HG02884 (cell line): Measurements from ENCODE around the gene FARP1.

Experiments
- ATAC-seq: cut with Tn5 transposase; IDR thresholded peaks from one replicate; pipeline ENCODE4 v1.9.1; 2021; ENCODE audit warnings: mild to moderate bottlenecking, moderate library complexity; ENCODE audit not compliant: unreplicated experiment

FARP1 gene

DNA sequence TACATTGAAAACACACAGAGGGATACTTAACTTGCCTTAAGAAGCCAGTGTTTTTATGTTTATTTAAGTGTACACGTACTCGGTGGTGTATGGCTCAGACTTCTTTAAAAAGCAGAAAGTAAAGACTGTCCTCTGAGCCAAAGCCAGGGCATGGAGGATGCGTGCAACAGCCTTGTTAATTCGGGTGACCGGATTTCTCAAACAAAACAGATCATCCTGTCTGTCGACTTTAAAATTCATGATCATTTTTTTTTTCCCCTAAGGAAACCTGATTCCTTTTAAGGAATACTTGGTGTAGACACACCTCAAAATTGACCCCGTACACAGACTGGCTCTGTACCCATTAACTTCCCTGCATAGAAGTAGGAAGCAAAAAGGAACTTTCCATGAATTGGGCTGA, 158.8 kb downstream of the FARP1 start:
- ATAC-seq = no peak

DNA sequence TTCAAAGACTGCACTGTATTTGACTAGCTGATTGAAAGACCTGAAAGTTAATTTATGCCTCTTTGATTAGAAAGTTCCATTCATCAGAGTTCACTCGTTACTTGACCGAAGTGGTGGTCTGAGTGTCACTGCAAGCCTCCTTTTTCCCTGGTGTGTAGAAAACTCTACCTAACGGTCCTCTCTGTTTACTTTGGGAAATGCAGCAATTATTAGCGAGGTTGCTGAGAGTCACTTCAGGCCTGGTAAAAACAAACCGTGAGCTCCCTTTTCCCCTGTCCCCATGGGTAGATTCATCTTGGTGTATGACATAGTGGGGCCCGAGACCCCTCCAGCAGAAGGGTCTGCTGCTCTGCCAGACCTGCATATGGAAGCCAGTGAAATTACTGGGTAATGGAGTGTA, 161.0 kb downstream of the FARP1 start:
- no peak for ATAC-seq

DNA sequence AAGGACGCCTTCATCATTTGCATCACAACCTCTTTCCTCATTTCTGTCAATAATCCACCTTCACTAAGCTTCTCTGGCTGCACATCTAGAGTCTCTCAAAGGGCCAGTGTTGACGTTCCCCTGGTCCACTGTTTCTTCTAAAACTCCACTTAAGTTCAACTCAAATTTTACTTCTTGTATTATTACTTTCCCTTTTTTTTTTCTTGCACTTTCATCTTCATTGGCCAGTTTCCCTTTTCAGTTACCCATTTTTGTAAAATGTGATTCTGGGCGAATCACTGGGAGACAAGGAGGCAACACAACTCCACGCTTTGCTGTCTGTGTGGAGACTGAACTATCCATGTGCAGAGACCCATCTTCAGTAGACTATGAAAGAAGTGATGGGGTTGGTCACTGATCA, 162.8 kb downstream of the FARP1 start:
- ATAC-seq = no peak

DNA sequence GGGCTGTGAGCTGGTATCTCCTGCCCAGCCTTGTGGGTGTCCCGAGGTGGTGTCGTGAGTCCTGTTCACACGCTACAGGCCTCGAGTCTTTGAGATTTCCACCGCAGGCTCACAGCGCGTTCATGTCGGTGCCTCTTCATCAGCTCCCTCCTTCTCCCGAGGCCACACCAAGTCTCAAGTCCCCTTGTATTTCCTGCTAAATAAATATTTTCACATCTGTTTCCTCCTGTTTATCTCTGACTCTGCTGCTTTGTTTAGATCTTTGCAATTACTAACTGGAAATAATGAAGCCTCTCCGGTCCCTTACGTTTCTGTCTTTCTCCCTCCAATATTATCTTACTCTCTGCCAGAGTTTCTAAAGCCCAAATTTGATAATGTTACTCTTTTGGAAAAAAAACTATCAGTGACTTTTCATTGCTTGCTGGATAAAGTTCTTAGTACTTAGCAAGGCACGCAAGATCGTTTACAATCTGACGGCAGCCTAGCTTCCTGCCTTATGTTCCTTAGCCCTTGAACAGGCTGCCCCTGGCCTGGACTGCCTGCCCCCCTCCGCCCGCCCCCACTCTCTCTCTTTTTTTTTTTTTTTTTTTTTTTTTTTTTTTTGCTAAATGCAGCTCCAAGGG, 164.7 kb downstream of the FARP1 start:
- ATAC-seq = no peak

DNA sequence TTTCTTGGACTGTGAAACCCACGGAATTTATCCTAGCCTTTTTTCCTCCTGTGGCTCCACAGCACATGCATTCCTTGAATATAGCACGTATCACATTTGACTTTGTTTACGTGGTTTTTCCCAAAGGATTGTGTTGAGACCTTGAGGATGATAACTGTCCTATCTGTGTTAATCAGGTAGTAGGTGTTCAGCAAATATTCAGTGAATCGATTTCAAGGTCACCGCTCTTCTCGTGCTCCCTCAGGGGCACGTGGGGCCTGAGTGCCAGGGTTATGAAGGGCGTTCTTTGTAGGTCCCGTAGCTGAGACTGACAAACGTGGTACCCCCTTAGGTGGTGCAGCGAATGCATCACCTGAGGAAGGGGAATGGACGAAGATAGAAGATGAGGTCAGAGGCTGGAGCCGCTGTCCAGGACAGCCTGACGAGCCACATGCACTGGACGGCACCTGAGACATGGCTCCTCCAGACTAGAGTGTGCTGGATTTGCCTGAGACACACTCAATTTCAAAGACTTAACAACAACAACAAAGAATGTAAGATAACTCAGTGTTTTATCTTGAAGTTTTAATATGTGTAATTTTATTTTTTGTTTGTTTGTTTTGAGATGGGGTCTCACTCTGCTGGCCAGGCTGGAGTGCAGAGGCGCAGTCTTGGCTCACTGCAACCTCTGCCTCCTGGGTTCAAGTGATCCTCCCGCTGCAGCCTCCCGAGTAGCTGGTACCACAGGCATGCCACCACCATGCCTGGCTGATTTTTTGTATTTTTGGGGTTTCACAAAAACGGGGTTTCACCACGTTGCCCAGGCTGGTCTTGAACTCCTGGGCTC, 165.4 kb downstream of the FARP1 start:
- no peak for ATAC-seq

DNA sequence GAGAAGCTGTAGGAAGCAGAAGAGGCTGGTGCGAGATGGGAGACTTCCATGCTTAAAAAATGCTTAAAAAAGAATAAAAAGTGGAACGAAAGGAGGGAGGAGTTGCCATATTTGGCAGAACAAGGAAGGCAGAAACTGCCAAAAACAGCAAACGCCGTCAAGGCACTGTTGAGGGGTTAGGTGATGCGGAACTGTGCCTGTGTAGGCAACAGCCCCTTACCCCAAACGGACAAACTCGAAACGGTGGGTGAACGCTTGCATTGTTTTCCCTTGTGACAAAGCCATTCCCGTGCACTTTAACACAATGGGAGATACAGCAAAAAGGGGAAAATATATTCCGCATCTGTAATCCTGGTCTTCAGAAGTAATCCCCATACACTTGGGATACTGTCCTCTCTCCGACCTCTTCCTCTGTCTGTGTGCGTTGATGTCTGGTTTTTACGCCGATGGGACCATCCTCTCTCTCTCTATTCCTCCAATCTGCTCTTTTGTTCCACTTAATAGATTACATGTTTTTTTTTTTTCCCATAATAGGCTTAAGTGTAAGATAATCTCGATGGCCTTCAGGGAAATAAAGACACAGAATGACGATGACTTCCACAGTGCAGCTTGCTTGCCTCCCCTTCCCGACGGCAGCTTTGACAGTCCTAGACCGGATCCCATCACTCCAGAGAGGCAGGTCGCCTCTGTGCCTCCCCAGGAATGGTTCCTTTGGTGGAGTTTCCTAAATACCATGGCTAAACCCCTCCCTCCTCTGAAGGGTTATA, 166.9 kb downstream of the FARP1 start:
- ATAC-seq = no peak

DNA sequence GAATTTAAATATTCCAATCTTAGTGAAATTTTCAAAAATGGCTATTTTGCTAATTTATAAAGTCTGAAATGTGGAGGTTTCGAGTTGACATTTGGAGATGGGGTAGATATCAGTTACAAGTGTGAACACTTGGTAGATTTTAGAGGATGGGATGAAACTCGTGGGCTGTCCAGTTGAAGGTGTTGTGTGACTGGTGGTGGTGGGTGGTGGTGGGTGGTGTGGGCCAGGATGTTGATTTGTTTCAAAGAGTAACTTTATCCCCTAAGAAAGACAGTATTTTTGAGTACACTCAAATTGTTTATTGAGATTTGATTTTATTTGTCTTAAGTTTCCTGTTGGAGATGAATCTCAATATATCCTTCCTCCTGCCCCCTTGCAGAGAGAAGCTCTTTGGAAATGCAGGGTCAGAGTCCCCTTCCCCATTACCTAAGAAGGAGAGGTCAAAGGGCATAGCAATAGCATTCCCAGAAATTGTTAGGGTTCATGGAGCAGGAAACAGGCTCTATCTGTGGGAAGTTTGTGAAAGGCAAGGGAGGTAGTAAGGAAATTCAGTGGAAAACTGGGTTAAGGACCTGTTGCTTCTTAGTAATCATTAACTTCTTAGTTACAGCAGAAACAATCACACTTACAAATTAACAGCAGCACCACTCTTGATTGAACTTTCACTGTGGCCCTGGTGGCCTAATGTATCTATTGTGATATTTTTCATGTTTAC, 167.7 kb downstream of the FARP1 start:
- ATAC-seq = no peak

DNA sequence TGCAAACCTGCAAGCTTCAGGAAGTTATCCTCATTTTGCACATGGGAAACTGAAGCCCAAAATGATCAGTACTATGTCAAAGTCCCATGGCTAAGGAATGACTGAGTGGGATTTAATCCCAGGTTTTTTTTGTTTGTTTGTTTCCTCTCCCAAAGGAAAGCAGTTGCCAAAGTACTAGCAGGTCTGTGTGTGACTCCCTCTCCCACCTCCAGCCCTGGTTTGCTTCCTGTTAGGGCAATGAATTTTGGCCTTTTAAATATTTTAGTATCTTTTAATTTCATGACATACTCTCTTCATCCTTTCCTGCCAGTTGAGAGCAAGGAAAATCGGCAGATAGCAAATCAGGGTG, 168.3 kb downstream of the FARP1 start:
- ATAC-seq = no peak

DNA sequence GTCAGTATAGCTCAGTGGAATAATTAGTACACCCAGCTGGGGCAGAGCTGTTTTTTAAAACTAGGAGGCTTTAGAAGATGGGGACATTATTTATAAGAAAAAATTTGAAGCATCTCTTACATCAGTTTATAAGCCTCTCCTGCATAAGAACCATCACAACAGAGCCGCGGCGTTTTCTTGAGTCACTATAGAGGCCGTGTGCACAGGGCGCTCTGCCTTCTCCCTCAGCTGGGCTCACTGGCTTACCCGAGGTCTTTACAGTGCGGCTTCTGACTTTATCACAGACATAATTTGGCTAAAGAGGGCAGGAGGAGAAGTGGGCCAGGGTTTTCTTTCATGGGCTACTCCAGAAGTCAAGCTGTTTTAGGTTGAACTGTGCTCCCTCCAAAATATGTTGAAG, 169.7 kb downstream of the FARP1 start:
- no peak for ATAC-seq

DNA sequence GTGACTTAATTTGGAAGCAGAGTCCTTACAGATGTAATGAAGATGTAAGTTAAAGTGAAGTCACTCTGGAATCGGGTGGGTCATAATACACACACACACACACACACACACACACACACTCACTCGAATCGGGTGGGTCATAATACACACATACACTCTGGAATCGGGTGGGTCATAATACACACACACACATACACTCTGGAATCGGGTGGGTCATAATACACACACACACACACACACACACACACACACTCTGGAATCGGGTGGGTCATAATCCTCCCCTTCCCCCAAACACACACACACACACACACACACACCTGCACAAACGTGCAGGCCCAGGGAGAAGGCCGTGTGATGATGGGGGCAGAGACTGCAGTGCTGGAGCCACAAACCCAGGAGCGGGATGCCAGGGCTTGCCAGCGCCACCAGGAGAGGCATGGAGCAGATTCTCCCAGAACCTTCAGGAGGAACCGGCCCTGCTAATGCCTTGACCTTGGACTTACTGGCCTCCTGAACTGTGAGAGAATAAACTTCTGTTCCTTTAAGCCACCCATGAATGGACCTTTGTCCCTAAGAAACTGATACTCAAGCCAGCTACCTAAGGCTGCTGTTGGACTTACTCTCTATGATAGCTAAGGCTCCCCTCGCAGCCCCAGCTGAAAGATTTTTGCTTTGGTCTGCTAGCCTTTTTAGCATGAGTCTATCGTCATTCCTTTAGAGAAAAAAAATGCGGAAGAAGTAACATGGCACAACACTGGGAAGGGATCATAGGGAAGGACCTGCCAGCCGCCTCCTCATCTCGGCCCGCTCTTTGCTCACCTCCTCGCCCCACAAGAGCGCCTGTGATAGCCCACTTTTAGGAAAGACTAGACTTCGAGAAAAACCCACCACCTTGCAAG, 170.4 kb downstream of the FARP1 start:
- no peak for ATAC-seq

DNA sequence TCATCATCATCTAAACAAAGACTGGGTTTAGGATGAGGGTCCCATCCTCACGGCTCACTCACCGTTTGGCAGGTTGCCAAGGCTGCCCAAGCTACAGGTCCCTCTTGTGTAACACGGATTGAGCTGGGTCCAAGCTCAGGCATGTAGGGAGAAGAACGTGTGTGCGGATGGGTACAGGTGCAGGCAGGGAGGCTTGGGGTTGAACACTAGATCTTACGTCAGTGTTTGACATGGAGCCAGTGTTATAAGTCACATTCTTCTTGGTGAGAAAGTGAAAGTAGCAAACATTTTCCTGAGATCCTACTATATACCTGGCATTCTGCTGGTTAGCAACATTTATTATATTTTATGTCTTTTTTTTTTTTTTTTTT, 171.0 kb downstream of the FARP1 start:
- ATAC-seq = no peak

DNA sequence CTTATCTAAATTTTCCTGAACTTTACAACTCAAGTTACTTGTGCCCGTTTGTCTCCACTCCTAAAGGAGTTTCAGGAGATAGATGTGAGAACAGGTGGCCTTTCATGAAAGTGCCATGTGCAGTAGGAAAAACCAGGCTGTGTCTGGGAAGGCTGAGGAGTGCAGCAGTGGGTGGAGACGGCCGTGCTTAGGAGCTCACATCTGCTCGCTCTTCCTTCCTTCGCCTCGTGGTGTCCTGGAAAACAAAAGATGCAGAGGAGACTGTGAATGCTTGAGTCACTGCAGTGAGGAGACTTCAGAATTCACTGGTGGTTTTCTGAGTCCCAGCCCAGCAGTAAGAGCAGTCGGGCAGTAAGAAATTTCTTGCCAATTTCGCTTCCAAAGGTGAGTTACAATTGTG, 172.6 kb downstream of the FARP1 start:
- no peak for ATAC-seq

DNA sequence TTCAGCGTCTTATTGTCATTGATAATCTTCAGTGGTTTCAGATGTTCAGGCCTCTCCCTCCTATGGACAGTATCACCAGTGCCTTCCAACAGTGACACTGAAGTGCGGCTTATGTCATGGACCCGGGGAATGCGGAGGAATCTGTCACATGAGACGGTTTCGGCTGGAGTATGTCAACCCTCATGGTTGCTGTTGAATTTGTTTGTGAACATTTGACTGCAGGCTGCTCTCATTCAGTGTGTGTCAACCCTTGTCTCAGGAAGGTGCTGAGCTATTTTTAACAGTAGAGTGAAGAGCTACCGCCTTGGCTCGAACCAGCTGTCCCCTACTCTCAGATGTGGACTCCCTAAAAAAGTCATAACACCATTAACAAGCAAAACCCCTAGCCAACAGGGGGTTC, 173.0 kb downstream of the FARP1 start:
- no peak for ATAC-seq

DNA sequence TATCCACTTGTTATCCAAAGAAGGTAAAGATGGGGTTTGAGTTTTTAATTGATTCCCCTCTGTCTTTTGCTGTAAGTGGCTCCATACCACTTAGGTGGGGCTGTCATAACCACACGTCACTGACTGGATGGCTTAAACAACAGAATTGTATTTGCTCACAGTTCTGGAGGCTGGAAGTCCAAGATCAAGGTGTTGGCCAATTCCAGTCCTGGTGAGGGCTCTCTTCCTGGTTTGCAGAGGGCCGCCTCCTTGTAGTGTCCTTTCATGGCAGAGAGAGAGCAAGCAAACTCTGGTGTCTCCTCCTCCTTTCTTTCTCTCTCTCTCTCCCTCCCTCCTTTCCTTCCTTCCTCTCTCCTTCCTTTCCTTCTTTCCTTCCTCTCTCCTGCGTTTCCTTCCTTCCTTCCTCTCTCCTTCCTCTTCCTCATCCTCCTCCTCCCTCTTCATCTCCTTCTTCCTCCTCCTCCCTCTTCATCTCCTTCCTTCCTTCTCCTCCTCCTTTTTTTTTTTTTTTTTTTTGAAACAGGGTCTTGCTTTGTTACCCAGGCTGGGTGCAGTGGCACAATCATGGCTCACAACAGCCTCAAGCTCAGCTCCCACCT, 174.8 kb downstream of the FARP1 start:
- no peak for ATAC-seq

DNA sequence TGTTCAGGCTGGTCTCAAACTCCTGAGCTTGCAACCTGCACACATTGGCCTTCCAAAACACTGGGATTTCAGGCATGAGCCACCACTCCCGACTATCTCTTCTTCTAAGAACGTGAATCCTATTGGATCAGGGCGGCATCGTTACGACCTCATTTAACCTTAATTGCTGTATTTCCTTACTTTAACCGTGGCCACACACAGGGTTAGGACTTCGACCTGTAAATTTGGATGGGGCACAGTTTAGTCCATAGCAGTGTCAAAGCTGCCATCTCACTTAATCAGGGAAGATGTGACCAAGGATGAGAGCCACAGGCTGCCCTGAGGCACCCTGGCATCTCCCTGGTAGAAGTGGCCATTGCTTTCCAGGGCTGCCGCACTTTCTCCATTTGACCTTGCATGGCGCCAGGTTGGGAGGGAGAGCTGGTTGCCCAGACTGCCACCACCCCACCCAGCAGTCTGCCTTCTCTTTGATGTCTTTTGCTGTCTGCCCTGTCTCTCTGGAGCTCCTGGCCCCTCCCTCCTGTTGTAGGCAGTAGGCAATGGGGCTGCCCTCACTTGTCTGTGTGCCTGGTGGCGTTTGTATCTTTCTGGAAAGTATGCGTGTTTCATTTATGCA, 175.5 kb downstream of the FARP1 start:
- no peak for ATAC-seq

DNA sequence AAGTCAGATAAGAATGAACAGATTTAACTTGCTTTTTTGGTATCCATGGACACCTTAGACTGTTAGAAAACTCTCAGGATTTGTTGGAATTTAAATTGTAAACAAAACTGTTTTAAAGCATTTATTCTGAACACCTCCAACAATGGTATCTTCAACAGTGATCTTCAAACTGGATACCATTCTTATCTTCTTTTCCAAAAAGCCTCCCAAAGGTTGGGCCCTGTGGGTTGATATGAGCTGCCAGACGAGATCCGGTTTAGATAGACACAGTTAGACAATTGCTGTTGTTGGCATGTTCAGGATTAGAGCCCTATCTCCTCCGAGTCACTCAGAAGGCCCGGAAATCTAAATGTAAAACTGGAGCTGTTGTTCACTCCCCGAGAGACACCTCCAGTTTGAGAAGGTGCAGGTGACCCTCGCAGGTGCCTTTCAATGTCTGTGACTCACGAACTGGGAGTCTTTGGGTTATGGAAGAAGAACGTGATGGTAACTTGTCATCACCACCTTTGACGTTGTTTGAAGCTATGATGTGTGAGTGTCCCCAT, 177.7 kb downstream of the FARP1 start:
- ATAC-seq = no peak

DNA sequence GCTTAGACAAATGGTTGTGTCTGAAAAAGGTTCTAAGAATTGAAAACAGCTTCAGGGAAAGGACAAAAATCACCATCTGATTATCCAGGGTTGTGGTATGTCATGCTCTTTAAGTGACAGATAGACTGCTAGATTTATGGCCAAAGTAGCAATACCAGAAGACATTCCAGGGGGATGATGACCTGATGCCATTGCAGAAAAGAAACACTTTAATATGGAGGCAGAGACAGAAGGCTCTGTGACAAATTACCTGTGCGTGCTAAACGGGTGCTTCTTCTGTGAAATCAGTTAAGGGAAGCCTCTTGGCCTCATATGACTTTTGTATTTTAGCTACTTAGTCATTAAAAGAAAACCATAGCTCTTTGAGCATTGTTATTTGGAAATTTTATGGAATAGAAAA, 178.5 kb downstream of the FARP1 start:
- no peak for ATAC-seq

DNA sequence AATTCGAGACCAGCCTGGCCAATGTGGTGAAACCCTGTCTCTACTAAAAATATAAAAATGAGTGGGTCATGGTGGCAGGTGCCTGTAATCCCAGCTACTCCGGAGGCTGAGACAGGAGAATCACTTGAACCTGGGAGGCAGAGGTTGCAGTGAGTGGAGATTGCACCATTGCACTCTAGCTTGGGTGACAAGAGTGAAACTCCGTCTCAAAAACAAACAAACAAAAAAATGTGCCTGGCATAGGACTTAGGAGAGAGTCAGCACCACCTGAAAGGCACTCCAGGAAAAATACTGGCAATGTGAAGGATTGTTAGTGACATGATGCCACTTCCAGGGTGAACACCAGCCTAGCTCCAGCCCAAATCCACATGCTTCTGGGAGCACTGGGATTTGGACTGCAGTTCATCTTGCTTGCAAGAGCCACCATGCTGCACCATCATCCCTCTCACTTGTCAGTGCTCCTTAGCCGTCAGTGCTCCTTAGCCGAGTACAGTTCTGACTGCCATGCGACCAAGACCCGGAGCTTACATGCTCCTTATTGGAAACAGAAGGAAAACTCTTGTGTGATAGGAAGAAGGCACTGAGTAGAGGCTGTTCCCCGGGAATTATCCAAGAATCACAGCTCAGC, 179.3 kb downstream of the FARP1 start:
- ATAC-seq = no peak

DNA sequence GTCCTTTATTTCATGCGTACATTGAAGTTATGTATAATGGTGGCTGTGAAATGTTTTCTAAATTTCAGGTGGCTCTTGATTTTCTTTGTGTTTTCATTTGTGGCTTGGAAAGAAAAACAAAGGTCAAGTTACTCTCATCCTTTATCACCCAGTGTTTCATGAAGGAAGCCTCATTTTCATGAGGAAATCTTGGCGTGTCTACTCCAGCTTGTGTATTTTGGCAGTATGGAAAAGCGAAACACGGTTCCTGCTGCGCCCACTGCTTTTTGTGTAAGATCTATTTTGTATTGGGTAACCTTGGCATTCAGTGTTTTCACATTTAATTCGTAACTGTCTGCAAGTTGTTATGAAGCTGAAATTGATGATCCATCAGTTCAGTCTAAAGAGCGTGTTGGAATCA, 181.2 kb downstream of the FARP1 start:
- ATAC-seq = no peak
